Measurements from ENCODE around the gene TCN2.

GRCh38 chr22:30604723-30605122 is 2.3 kb upstream of the TCN2 start:
- TF ChIP-seq TAF1 (IDR thresholded peaks at IDR 0.05; ENCODE audit: borderline replicate concordance, insufficient read depth, low read length): no peak
- no peak for TF ChIP-seq POLR2AphosphoS5 (IDR thresholded peaks at IDR 0.05; ENCODE audit: low read depth, low read length)
- no peak for TF ChIP-seq REST (IDR thresholded peaks at IDR 0.05; ENCODE audit: insufficient read depth in 1 of 2, low read depth in 2 of 2, low read length in 2 of 2)
- no peak for TF ChIP-seq SIN3A (IDR thresholded peaks at IDR 0.05; ENCODE audit: borderline replicate concordance, insufficient read depth, low read length)
